K562 (cell line): Measurements from ENCODE around the gene CYP2W1. TPM values are rescaled to one million over a fixed set of nuclear protein-coding genes. Genes with fewer than 3 reads are reported as not detected.

ENCODE experiments used
- ATAC-seq: fragments of 200-7000 bp; cut with Tn5 transposase; 3 replicates; pipeline ENCODE4 v1.9.1; 2020; ENCODE audit warnings: moderate library complexity
- BruUV-seq: library from RNA; stranded (reverse); fragments of 400-500 nt; replicated peaks from 2 replicates; lab custom pipeline; 2021; lab: Mats Ljungman, UMichigan
- CTCF ChIA-PET: fragments of 300-600 bp; formaldehyde crosslinking; extraction: SDS; loops from one replicate; lab custom pipeline; 2021; ENCODE audit warnings: low intra/inter-chr PET ratio; lab: Yijun Ruan, JAX
- POLR2A ChIA-PET: fragments of 300-600, 350-650 bp; sonication (Branson Sonifier 250); formaldehyde crosslinking; extraction: SDS; loops from one replicate; lab custom pipeline; 2021; ENCODE audit warnings: antibody characterized with exemption, inconsistent platforms; lab: Yijun Ruan, JAX
- DNase-seq, 4 experiments: peaks; one replicate each; pipeline versions ENCODE4 v3.0.0 to v3.0.0-alpha.2; 2011 to 2018; ENCODE audit warnings: low spot score in 3 of 4, mixed read lengths in 3 of 4; ENCODE audit errors: extremely low read depth in 1 of 4
- FAIRE-seq: peaks from 2 replicates; lab custom pipeline; 2011; peaks lifted over from hg19 to GRCh38; lab: Jason Lieb, UNC
- H2AFZ ChIP-seq: 2 replicates; pipeline ENCODE4 v1.6.0; 2011; ENCODE audit warnings: low read depth, low read length, control low read depth, inconsistent platforms
- H3K27ac ChIP-seq: fragments of 200-600 bp; 3 replicates; pipeline ENCODE4 v1.8.0; 2011; ENCODE audit warnings: low read depth, mild to moderate bottlenecking, control low read depth, inconsistent platforms, low read length, moderate library complexity, mixed read lengths; ENCODE audit errors: extremely low read depth
- H3K27me3 ChIP-seq, 2 experiments: fragments of 300-600 bp in 1 of 2; 2 replicates in 1 of 2; 3 replicates in 1 of 2; pipeline versions ENCODE4 v1.6.0 to v1.8.0; 2011; ENCODE audit warnings: inconsistent platforms in 2 of 2, low read length in 2 of 2, mild to moderate bottlenecking in 1 of 2, mixed read lengths in 1 of 2, moderate library complexity in 1 of 2; ENCODE audit not compliant: control insufficient read depth in 2 of 2, insufficient read depth in 2 of 2
- H3K36me3 ChIP-seq: fragments of 300-600 bp; 3 replicates; pipeline ENCODE4 v1.8.0; 2011; ENCODE audit warnings: mild to moderate bottlenecking, low read length, inconsistent platforms; ENCODE audit not compliant: control insufficient read depth, insufficient read depth
- H3K4me1 ChIP-seq, 2 experiments: fragments of 200-600 bp in 1 of 2; replicated peaks in 1 of 2; 2 replicates in 1 of 2; 3 replicates in 1 of 2; pipeline versions ENCODE4 v1.5.1 to v1.8.0; 2011; ENCODE audit warnings: inconsistent platforms in 2 of 2, low read length in 2 of 2, mild to moderate bottlenecking in 1 of 2, mixed read lengths in 1 of 2, moderate library complexity in 1 of 2; ENCODE audit not compliant: control insufficient read depth in 2 of 2, insufficient read depth in 2 of 2
- H3K4me2 ChIP-seq: 2 replicates; pipeline ENCODE4 v1.6.1; 2011; ENCODE audit warnings: low read length, control low read depth, inconsistent platforms, mixed read lengths; ENCODE audit not compliant: insufficient read depth
- H3K4me3 ChIP-seq: fragments of 200-600 bp; sonication (generic), shearing (Covaris generic); 2 replicates; pipeline ENCODE4 v1.5.1; 2016; ENCODE audit warnings: control low read depth, inconsistent platforms
- H3K79me2 ChIP-seq: fragments of 200-600 bp; 3 replicates; pipeline ENCODE4 v1.8.0; 2011; ENCODE audit warnings: low read length, inconsistent platforms; ENCODE audit not compliant: control insufficient read depth, insufficient read depth
- H3K9ac ChIP-seq, 2 experiments: 2 replicates each; pipeline versions ENCODE4 v1.6.0 to v1.6.1; 2011; ENCODE audit warnings: low read depth in 2 of 2, low read length in 2 of 2, control low read depth in 1 of 2, inconsistent platforms in 1 of 2, mild to moderate bottlenecking in 1 of 2, mixed read lengths in 1 of 2; ENCODE audit not compliant: insufficient read depth in 1 of 2
- H3K9me1 ChIP-seq: one replicate; pipeline ENCODE4 v1.6.0; 2011; ENCODE audit warnings: inconsistent platforms, mild to moderate bottlenecking, low read length, moderate library complexity; ENCODE audit not compliant: control insufficient read depth, insufficient read depth
- H3K9me3 ChIP-seq: replicated peaks from 2 replicates; pipeline ENCODE4 v1.5.1; 2011; ENCODE audit warnings: low read depth, low read length, inconsistent platforms; ENCODE audit not compliant: control insufficient read depth, insufficient read depth
- H4K20me1 ChIP-seq: replicated peaks from 2 replicates; pipeline ENCODE4 v1.6.1; 2011; ENCODE audit warnings: low read length, inconsistent platforms, mixed read lengths; ENCODE audit not compliant: control insufficient read depth, insufficient read depth
- ARID2 ChIP-seq: fragments of 450-650 bp; IDR thresholded peaks from 2 replicates; pipeline ENCODE4 v1.6.1; 2017; ENCODE audit warnings: antibody characterized with exemption, mild to moderate bottlenecking
- E2F8 ChIP-seq: fragments of 450-650 bp; IDR thresholded peaks from 2 replicates; pipeline ENCODE4 v1.7.1; 2018; ENCODE audit warnings: mild to moderate bottlenecking, low read depth; ENCODE audit not compliant: partially characterized antibody
- HDAC2 ChIP-seq: fragments of 450-650 bp; IDR thresholded peaks from 2 replicates; pipeline ENCODE4 v1.6.1; 2016; ENCODE audit warnings: mild to moderate bottlenecking
- HMG20A ChIP-seq: fragments of 450-650 bp; formaldehyde crosslinking; conservative IDR thresholded peaks from 2 replicates; pipeline ENCODE4 v1.4.0; 2020; ENCODE audit warnings: mild to moderate bottlenecking, mixed read lengths
- HMGN3 ChIP-seq: IDR thresholded peaks from 2 replicates; pipeline ENCODE4 v1.6.1; 2011; ENCODE audit warnings: borderline replicate concordance, low read depth, mild to moderate bottlenecking, mixed read lengths, low read length; ENCODE audit not compliant: insufficient read length; ENCODE audit errors: extremely low read depth
- NBN ChIP-seq: fragments of 450-650 bp; IDR thresholded peaks from 2 replicates; pipeline ENCODE4 v1.6.1; 2016; ENCODE audit warnings: low read depth, mild to moderate bottlenecking
- PPARD ChIP-seq: fragments of 250-450 bp; sonication (Bioruptor Pico); IDR thresholded peaks from 2 replicates; pipeline ENCODE4 v1.8.0; 2022; ENCODE audit warnings: inconsistent platforms, mild to moderate bottlenecking, moderate library complexity
- SMARCE1 ChIP-seq: fragments of 450-650 bp; IDR thresholded peaks from 2 replicates; pipeline ENCODE4 v1.7.1; 2016; ENCODE audit warnings: mild to moderate bottlenecking
- ZFX ChIP-seq: sonication (generic); formaldehyde crosslinking; IDR thresholded peaks from 2 replicates; pipeline ENCODE4 v1.8.0; 2022; ENCODE audit warnings: mild to moderate bottlenecking, missing genetic modification reagents, moderate library complexity
- ZNF561 ChIP-seq: fragments of 450-650 bp; formaldehyde crosslinking; conservative IDR thresholded peaks from 2 replicates; pipeline ENCODE4 v1.4.0; 2020; ENCODE audit warnings: mild to moderate bottlenecking, moderate library complexity
- WGBS: fragments of 100-300 bp; shearing (Covaris generic); methylation state at CpG from one replicate; pipeline ENCODE4 v1.1.6; 2016; ENCODE audit warnings: low coverage, mixed read lengths; ENCODE audit not compliant: insufficient coverage; ENCODE audit errors: missing lambda C conversion rate; 5-methylcytosine and 5-hydroxymethylcytosine counted together
- in situ Hi-C: fragments of 300-500 bp; cut with MboI; formaldehyde crosslinking; loops from 4 replicates; pipeline ENCODE4 v1.15.0; 2018; ENCODE audit warnings: inconsistent platforms, mixed read lengths
- intact Hi-C: fragments of 100-400 bp; cut with micrococcal nuclease; formaldehyde crosslinking; loops from 2 replicates; pipeline ENCODE4 v1.14.2; 2022
- polyA plus RNA-seq, 8 experiments: library from polyadenylated mRNA; depleted of rRNA in 4 of 8; stranded (reverse) in 5 of 8; unstranded in 3 of 8; fragments of >200 nt; fragmentation: Nextera tagmentation in 2 of 8; fragmentation: Illumina TruSeq in 1 of 8; extraction: Ambion mirVana in 2 of 8; extraction: Trizol in 1 of 8; gene quantifications; 2 replicates each; pipeline versions ENCODE4 v1.2.1 to v1.2.3, GENCODE V29; 2011 to 2014; ENCODE audit warnings: inconsistent platforms in 1 of 8, missing spikeins in 1 of 8
- total RNA-seq, 7 experiments: library from RNA; depleted of rRNA in 6 of 7; stranded (reverse); fragments of >200 nt in 6 of 7; fragmentation: Illumina TruSeq in 2 of 7; extraction: Trizol in 2 of 7; gene quantifications; 2 replicates each; pipeline versions ENCODE4 v1.2.1 to v1.2.3, GENCODE V29; 2011 to 2021; ENCODE audit warnings: low replicate concordance in 1 of 7
- TF ChIP-seq, protein P1 (sequence below): fragments of 250-450 bp; sonication (Bioruptor Pico); IDR thresholded peaks from 2 replicates; pipeline ENCODE4 v1.5.0; 2021

The CYP2W1 gene
- total and polyA plus RNA-seq, 9 of the 15 experiments (the other 6 are each of a cell fraction or from before 2014, with no cell fraction given): not detected

DNA sequence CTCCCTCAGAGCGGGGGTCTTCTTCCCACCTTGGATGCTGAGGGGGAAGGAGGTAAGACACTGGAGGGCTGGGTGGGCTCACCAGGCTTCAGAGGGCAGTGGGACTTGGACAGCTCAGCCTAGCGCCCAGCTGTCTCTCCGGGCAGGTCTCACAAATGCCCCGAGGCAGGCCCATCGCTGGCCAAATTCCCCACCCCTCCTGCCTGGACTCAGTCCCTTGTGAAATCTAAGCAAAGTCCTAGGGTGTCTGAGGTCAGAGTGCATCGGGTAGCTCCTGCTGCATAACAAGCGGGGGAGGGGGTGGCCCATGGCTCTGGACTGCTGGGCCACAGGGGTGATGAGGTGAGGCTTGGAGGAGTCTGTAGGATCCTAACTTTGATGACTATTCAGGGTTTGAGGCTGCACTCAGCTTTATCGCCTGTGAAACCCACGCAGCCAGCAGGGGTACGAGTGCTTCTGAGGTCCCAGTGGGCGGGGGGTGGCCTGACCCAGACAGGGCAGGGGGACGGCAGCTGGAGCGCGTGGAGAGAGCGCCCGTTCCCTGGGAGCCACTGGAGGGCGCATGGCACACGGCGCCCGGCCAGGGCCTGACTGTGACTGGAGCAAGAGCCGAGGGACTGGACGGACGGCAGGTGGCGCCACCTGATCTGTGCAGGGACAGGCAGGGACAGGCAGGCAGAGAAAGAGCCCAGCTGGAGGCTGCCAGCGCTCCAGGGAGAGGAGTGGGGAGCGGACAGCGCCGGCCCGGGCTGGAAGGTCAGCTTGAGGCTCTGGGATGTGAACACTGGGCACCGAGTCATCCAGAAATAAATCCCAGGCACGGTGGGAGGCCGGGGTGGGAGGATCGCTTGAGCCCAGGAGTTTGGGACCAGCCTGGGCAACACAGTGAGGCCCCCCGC is 10.0 kb downstream of the CYP2W1 start:
- ChIA-PET CTCF (interaction anchor here (0.6 to 4.1 kb wide), 19 partner anchors 15 to 672 kb away, joined by 3 to 111 read pairs (median 5); partner anchors contain the start of genes GPER1 and GPR146), POLR2A (interaction anchor here (0.6 to 2.4 kb wide), 12 partner anchors 14 to 668 kb away, joined by 3 to 7 read pairs (median 4); partner anchors contain the start of gene ZFAND2A)
- WGBS: 14% methylated on average over 28 of the region's 34 CpGs
- Histone ChIP-seq H3K4me3 (no peak overlapping the region), H3K9ac (peak overlapping the region in 1 of 2 experiments; percentile 55; a peak in 2 of 4 replicates), H3K79me2 (no peaks in the 10 kb centered on the region), H3K9me1 (no peaks in the 10 kb centered on the region), H4K20me1 (no peaks in the 10 kb centered on the region), H3K36me3 (peaks cover 9% of the 10 kb centered on the region; the same call in 1 of the 3 replicates), H3K4me2 (no peak overlapping the region), H2AFZ (no peak overlapping the region), H3K4me1 (peaks cover 0 to 82% of the 10 kb centered on the region in 2 experiments; a peak in 2 of 5 replicates), H3K9me3 (no peaks in the 10 kb centered on the region), H3K27me3 (no peaks in the 10 kb centered on the region), H3K27ac (no peak overlapping the region)
- ATAC-seq (peak; percentile 97), DNase-seq (peak; percentile 87 to 96 (median 90)), FAIRE-seq (peak; percentile 85)
- intact Hi-C loops (loop anchor here (1.0 kb wide), 2 partner anchors 72 to 183 kb away; no protein-coding TSS in a partner anchor), in situ Hi-C loops (loop anchor here (5.0 to 25.0 kb wide), 2 partner anchors 34 to 169 kb away; partner anchors contain the start of gene ZFAND2A)
- no TSS peak for BruUV-seq
- TF ChIP-seq HMGN3: peak; percentile 69
- no peak for TF ChIP-seq PPARD
- TF ChIP-seq SMARCE1: no peak
- TF ChIP-seq ZNF561 (CRISPR knock-in tag): no peak
- TF ChIP-seq HMG20A (CRISPR knock-in tag): no peak
- TF ChIP-seq, protein P1, sequence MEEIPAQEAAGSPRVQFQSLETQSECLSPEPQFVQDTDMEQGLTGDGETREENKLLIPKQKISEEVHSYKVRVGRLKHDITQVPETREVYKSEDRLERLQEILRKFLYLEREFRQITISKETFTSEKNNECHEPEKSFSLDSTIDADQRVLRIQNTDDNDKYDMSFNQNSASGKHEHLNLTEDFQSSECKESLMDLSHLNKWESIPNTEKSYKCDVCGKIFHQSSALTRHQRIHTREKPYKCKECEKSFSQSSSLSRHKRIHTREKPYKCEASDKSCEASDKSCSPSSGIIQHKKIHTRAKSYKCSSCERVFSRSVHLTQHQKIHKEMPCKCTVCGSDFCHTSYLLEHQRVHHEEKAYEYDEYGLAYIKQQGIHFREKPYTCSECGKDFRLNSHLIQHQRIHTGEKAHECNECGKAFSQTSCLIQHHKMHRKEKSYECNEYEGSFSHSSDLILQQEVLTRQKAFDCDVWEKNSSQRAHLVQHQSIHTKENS (CRISPR knock-in tag): no peak
- TF ChIP-seq NBN: 0 out of 2 replicates have a peak, but pooled peaks have one; percentile 57
- peak; percentile 100 for TF ChIP-seq ARID2
- TF ChIP-seq E2F8: peak; percentile 38
- no peak for TF ChIP-seq HDAC2
- TF ChIP-seq ZFX: peak; percentile 48; the same call in 1 of the 2 replicates
